Panc1 (cell line): ENCODE data around the gene PHLDB1. TPM values are rescaled to one million over a fixed set of nuclear protein-coding genes. Genes with fewer than 3 reads are reported as not detected.

Experiments used
- ATAC-seq: fragments of 200-7000 bp; cut with Tn5 transposase; 2 replicates; pipeline ENCODE4 v1.9.1; 2020; ENCODE audit warnings: mild to moderate bottlenecking, moderate library complexity
- BruUV-seq: library from RNA; stranded (reverse); fragments of 400-500 nt; replicated peaks from 2 replicates; lab custom pipeline; 2021; lab: Mats Ljungman, UMichigan
- CTCF ChIA-PET: fragments of 300-600 bp; sonication (Branson Sonifier 250); formaldehyde crosslinking; loops from one replicate; lab custom pipeline; 2022; ENCODE audit warnings: antibody characterized with exemption; lab: Charles Lee
- POLR2A ChIA-PET: fragments of 300-600 bp; sonication (Branson Sonifier 250); formaldehyde crosslinking; loops from one replicate; lab custom pipeline; 2022; ENCODE audit warnings: antibody characterized with exemption; lab: Charles Lee
- DNase-seq: peaks from one replicate; pipeline ENCODE4 v3.0.0-alpha.2; 2010; ENCODE audit warnings: low read depth, low spot score
- H3K27ac ChIP-seq: 2 replicates; pipeline ENCODE4 v1.5.1; 2011; ENCODE audit warnings: mild to moderate bottlenecking, low read length, inconsistent platforms
- H3K27me3 ChIP-seq: fragments of 200-500 bp; sonication (Bioruptor generic); 2 replicates; pipeline ENCODE4 v1.6.0; 2014; ENCODE audit warnings: low read length, inconsistent platforms; ENCODE audit not compliant: control insufficient read depth, insufficient read depth
- H3K36me3 ChIP-seq: fragments of 200-500 bp; sonication (Bioruptor generic); 2 replicates; pipeline ENCODE4 v1.5.1; 2014; ENCODE audit warnings: inconsistent platforms, mild to moderate bottlenecking, low read length, moderate library complexity; ENCODE audit not compliant: control insufficient read depth, insufficient read depth
- H3K4me1 ChIP-seq: 2 replicates; pipeline ENCODE4 v1.5.1; 2011; ENCODE audit warnings: inconsistent platforms, mild to moderate bottlenecking, low read length, moderate library complexity; ENCODE audit not compliant: control insufficient read depth, insufficient read depth
- H3K4me3 ChIP-seq, 2 experiments: 2 replicates each; pipeline ENCODE4 v1.5.1; 2011 to 2012; ENCODE audit warnings: low read depth in 2 of 2, low read length in 2 of 2, mild to moderate bottlenecking in 2 of 2, inconsistent platforms in 1 of 2, moderate library complexity in 1 of 2
- H3K9me3 ChIP-seq: fragments of 200-500 bp; sonication (Bioruptor generic); 2 replicates; pipeline ENCODE4 v1.5.1; 2014; ENCODE audit warnings: low read depth, mild to moderate bottlenecking, inconsistent platforms, low read length, moderate library complexity; ENCODE audit not compliant: control insufficient read depth, insufficient read depth
- CTCF ChIP-seq: fragments of 450-650 bp; IDR thresholded peaks from 2 replicates; pipeline ENCODE4 v1.5.1; 2017; ENCODE audit warnings: mild to moderate bottlenecking
- POLR2AphosphoS5 ChIP-seq: IDR thresholded peaks from 2 replicates; pipeline ENCODE4 v1.6.1; 2012; ENCODE audit warnings: mild to moderate bottlenecking, low read depth, low read length, moderate library complexity
- REST ChIP-seq, 2 experiments: IDR thresholded peaks; 2 replicates each; pipeline ENCODE4 v1.6.1; 2011 to 2012; ENCODE audit warnings: low read depth in 2 of 2, control low read depth in 1 of 2, low read length in 1 of 2, mild to moderate bottlenecking in 1 of 2, moderate library complexity in 1 of 2; ENCODE audit not compliant: insufficient read depth in 1 of 2
- SIN3A ChIP-seq: IDR thresholded peaks from 2 replicates; pipeline ENCODE4 v1.6.1; 2012; ENCODE audit warnings: low read depth, mild to moderate bottlenecking, low read length, moderate library complexity, borderline replicate concordance; ENCODE audit not compliant: insufficient read depth
- TCF7L2 ChIP-seq: IDR thresholded peaks from 2 replicates; pipeline ENCODE4 v1.6.1; 2011; ENCODE audit warnings: mild to moderate bottlenecking, low read depth, low read length, inconsistent platforms
- in situ Hi-C: cut with HindIII; loops from 2 replicates; pipeline ENCODE4 v1.10.0; 2016; ENCODE audit warnings: low sequenced_read_pairs, low pct_unique_long_range_greater_than_20kb
- intact Hi-C: fragments of 100-400 bp; cut with micrococcal nuclease; formaldehyde crosslinking; loops from one replicate; pipeline ENCODE4 v1.10.0; 2022; ENCODE audit not compliant: unreplicated experiment
- total RNA-seq: library from RNA; stranded (reverse); gene quantifications from one replicate; pipeline ENCODE4 v1.2.1, GENCODE V29; 2021; ENCODE audit not compliant: unreplicated experiment

PHLDB1 gene
- total RNA-seq, 1 experiment from 2014 or later: 97.7 TPM

- ATAC-seq: peak; percentile 97
- TF ChIP-seq SIN3A (0 out of 2 replicates have a peak, but pooled peaks have one; percentile 15), TCF7L2 (0 out of 2 replicates have a peak, but pooled peaks have one; percentile 14), REST (IDR thresholded peaks at IDR 0.05; ENCODE audit: insufficient read depth in 1 of 2, low read depth in 2 of 2, low read length in 1 of 2) (no peak), CTCF (peak; percentile 100), POLR2AphosphoS5 (no peak; the same call in 1 of the 2 replicates)
- H3K36me3 ChIP-seq: no peaks in the 10 kb centered on the region
- H3K9me3 ChIP-seq: no peaks in the 10 kb centered on the region
- peak; percentile 72 for DNase-seq
- no TSS peak for BruUV-seq
- H3K4me3 ChIP-seq: peak overlapping the region; percentile 43 to 74
- intact Hi-C loops (loop anchor here (1.0 to 5.0 kb wide), 2 partner anchors 87 to 266 kb away; partner anchors contain the start of gene UPK2), in situ Hi-C loops (no loop called here)
- H3K4me1 ChIP-seq: peaks cover 3% of the 10 kb centered on the region
- ChIA-PET CTCF (interaction anchor here (0.5 to 1.6 kb wide), 9 partner anchors 19 to 782 kb away, joined by 3 to 9 read pairs (median 5); partner anchors contain the start of gene DDX6), POLR2A (no interaction called here)
- H3K27ac ChIP-seq: peak overlapping the region; percentile 93
- peaks cover 2% of the 10 kb centered on the region; the same call in 1 of the 2 replicates for H3K27me3 ChIP-seq
Measured at GRCh38 chr11:118689852-118690552, 82.6 kb downstream of the PHLDB1 start.

- Histone ChIP-seq H3K9me3 (no peaks in the 10 kb centered on the region), H3K4me1 (peaks cover 3% of the 10 kb centered on the region), H3K27me3 (no peaks in the 10 kb centered on the region), H3K4me3 (peak overlapping the region in 1 of 2 experiments; percentile 74; a peak in 1 of 4 replicates), H3K36me3 (no peaks in the 10 kb centered on the region), H3K27ac (peak overlapping the region; percentile 93; the same call in 1 of the 2 replicates)
- DNase-seq (no peak), ATAC-seq (peak; percentile 9)
- ChIA-PET POLR2A (interaction anchor here (0.6 kb wide), 1 partner anchor 14 kb away, joined by 5 read pairs; no protein-coding TSS in a partner anchor), CTCF (interaction anchor here (0.6 to 1.6 kb wide), 6 partner anchors 53 to 266 kb away, joined by 3 to 9 read pairs (median 6); no protein-coding TSS in a partner anchor)
- intact Hi-C loops (loop anchor here (1.0 to 5.0 kb wide), 2 partner anchors 87 to 266 kb away; partner anchors contain the start of gene UPK2), in situ Hi-C loops (no loop called here)
- BruUV-seq: no TSS peak
- no peak for TF ChIP-seq POLR2AphosphoS5
- no peak for TF ChIP-seq SIN3A
Measured at GRCh38 chr11:118690553-118691304, 83.3 kb downstream of the PHLDB1 start.
